GM18951 (cell line): ENCODE data around the gene PHF3.
"Not testable (repeated sequence)": the region's sequence is repeated elsewhere in the genome, so short reads cannot be mapped to it uniquely, and the experiment has no call there.

Source experiments
- POLR2A ChIP-seq: IDR thresholded peaks from 4 replicates; pipeline ENCODE4 v1.6.1; 2011; ENCODE audit warnings: mild to moderate bottlenecking; ENCODE audit not compliant: insufficient read length, insufficient read depth; ENCODE audit errors: extremely low read depth
- in situ Hi-C: fragments of 300-500 bp; cut with MboI; formaldehyde crosslinking; loops from one replicate; pipeline ENCODE4 v1.12.0; 2022; ENCODE audit warnings: low sequenced_read_pairs, mixed read lengths, inconsistent platforms; ENCODE audit not compliant: unreplicated experiment

PHF3 gene

DNA sequence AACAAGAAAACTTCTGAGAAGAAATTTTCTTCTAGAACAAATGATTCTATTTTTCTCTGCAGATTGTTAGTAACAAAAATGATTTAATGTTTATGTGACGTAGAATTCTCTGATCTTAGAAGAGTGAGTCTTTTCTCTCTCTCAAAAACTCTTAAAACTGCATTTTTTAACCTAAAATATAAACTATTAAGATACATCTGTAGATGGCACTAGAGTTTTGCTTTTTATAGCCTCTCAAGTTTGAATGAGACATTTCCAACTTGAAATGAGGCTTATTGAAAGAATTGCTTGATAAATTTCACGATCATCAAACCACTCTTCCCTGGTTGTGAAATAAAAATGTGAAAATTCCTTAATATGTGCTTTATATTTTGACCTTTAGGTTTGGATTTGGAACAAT, 53.8 kb downstream of the PHF3 start:
- in situ Hi-C loops, result no loop called here
- TF ChIP-seq POLR2A, result no peak

DNA sequence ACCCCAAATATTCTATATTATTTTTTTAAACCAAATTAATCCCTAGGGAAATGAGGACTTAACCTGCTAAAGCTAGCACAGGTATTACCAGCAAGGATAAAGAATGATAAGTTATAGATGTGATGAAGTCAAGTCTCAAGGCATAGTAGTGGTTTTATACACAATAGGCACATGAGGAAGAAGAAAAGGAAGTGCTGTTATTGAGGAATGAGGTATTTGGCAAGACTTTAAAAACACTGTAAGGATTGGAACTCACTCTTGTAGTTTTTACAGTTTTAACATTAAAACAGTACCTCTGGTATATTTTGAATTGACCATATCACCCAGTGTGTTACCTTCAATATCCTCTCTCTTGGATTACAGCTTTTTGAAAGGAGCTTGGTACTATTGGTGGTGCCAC, 54.6 kb downstream of the PHF3 start:
- no peak for TF ChIP-seq POLR2A
- in situ Hi-C loops, result no loop called here

DNA sequence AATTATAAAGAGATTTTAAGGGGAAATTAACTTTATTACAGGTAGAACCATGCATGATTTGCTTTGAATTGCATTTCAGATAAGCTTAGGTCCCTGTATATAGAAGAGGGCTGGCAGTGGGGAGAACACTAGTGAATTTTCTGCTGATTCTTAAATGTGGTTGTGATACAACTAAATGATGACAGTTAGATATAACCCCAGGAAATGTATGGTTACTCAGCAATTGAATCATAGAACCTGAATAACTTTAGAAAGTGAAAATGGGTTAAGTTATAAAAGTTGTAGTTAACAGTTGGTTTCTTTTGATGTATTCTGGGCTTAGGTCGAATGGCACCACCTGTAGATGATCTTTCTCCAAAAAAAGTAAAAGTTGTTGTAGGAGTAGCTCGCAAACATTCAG, 70.1 kb downstream of the PHF3 start:
- no peak for TF ChIP-seq POLR2A
- in situ Hi-C loops, result no loop called here

DNA sequence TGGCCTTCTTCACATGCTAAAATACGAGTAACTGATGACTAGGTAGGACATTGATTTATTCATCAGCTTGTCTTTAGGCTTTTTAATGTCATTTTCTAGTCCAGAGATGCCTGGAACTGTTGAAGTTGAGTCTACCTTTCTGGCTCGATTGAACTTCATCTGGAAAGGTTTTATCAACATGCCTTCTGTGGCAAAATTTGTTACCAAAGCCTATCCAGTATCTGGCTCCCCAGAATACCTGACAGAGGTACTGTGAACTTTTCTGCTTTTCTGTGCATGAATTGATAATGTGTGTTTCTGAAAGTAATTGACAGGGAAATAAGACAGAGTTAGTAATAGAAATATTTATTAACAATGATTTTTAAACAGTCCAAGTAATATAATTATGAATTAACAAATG, 71.0 kb downstream of the PHF3 start:
- no peak for TF ChIP-seq POLR2A
- in situ Hi-C loops, result no loop called here

DNA sequence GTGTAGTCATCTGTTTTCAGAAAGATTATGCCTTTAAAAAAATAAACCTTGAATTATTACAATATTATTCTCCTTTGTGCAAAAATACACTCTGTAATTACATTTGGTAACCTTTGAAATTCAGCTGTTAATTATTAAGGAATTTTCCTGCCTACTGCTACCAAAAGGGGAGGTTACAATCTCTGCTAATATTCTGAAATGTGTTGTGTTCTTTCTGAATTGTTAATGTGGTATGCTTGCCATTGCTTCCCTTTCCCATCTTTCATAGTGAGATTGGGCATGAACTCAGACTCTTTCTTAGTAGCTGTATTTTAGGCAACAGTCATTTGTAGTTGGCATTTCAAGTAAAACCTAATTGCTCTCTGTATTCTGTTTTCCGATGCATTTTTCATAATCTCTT, 73.0 kb downstream of the PHF3 start:
- TF ChIP-seq POLR2A, result no peak
- in situ Hi-C loops, result no loop called here

DNA sequence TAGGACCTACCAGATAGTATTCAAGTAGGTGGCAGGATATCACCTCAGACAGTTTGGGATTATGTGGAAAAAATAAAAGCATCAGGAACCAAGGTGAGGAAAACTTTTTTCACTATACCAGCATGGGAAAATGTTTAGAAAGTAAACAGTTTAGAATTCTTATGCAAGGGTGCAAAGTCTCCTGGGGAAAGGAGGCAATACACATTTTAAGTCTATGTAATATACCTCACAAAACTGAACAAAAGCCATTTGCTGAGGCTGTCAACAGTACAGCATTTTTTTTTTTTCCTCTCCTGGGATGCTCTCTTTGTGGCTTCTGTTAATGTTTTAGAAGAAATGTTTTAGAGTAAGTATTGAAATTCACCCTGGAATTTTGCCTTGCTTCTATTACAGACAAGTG, 73.5 kb downstream of the PHF3 start:
- no peak for TF ChIP-seq POLR2A
- in situ Hi-C loops, result no loop called here

DNA sequence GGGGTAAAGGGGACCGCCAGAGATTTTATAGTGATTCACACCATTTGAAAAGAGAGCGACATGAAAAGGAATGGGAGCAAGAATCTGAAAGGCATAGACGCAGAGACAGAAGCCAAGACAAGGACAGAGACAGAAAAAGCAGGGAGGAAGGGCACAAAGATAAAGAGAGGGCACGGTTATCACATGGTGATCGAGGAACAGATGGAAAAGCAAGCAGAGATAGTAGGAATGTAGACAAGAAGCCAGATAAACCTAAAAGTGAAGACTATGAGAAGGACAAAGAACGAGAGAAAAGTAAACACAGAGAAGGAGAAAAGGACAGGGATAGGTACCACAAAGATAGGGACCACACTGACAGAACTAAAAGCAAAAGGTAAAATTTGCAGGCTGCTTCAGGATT, 77.7 kb downstream of the PHF3 start:
- no peak for TF ChIP-seq POLR2A
- in situ Hi-C loops, result no loop called here

DNA sequence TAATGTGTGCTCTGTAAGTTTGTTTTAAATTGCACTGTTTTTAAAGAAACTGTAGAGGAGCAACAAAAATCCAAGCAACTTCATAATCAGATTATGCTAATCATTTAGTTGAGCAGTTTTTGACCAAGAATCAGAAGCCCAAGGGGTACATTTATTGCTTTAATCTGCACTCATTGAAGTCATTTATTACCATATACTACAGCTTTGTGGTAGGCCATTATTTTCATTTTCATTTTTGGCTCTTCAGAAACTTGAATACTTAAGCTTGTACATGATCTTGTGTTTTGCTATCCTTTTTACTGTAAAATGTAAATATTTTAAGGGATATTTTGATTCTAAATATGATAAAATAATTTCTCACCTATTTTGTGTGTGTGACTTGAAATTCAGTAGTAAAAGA, 78.5 kb downstream of the PHF3 start:
- no peak for TF ChIP-seq POLR2A
- in situ Hi-C loops, result no loop called here

DNA sequence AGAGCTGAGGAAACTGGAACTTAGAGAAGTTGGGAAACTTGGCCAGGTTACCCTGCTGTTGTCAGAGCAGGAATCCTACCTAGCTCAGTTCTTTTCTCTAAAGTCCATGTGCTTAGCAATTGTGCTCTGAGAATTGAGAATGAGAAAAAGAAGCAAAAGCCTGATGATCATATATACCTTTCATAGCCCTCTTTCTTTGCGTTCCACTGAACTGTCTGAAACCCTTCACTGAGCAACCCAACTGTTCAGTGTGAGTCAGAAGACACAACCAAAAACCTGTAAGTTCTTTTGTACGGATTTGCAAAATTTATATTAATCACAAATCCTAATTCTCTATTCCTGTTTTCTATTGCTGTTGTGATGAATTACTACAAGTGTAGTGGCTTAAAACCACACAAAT, 80.6 kb downstream of the PHF3 start:
- in situ Hi-C loops, result no loop called here
- no peak for TF ChIP-seq POLR2A

DNA sequence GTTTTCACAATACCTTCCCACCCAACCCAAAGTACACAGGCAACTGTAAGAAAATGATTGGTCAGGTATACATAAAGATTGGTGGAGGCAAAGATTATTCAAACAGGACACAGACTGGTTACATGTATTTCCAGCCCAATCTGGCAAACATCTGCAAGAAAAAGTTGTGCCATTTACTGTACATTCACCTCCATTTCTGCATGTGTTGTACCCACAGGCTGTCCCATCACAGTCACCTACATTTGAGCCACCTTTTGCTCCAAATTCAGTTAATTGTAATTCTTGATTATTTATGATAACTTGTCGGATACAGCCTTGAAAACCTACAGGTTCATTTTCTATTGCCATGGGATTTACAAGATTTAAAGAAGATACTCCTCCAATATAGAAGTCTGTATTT, 85.6 kb downstream of the PHF3 start:
- in situ Hi-C loops, result no loop called here
- TF ChIP-seq POLR2A, result no peak

DNA sequence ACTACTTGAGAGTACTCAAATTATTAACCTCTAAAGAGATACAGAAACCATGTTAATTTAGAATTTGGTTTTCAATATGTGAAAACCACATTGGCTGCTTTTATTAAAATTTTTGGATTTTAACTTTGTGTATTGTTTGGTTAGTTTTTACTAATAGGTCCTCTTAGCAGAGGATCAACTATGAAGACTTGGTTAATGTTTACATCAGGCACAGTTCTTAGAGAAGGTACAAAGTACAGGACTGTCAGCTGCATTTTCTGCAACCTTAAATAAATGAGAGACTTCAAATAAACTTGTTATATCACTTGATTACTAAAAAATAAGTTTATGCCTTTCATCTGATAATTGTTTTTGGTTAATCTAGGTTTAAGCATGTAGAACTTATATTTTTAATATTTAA, 89.1 kb downstream of the PHF3 start:
- in situ Hi-C loops, result no loop called here
- TF ChIP-seq POLR2A, result no peak

DNA sequence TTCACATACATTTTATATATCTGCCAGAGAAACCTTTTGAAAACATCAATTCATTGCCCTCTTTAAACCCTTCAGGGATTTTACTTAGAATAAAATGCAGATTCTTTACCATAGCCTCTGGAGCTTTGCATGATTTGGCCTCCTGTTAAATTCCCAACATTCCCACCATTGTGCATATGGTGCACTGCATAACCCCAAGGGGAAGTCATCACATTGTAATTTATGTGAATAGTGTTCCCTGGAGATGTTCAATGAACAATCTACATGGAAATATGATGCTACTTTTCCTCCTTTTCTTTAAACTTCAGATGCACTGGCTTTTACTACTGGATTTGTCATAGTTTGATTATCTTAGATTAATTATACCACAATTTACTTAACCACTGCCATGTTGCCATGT, 94.7 kb downstream of the PHF3 start:
- in situ Hi-C loops, result no loop called here
- TF ChIP-seq POLR2A, result no peak

DNA sequence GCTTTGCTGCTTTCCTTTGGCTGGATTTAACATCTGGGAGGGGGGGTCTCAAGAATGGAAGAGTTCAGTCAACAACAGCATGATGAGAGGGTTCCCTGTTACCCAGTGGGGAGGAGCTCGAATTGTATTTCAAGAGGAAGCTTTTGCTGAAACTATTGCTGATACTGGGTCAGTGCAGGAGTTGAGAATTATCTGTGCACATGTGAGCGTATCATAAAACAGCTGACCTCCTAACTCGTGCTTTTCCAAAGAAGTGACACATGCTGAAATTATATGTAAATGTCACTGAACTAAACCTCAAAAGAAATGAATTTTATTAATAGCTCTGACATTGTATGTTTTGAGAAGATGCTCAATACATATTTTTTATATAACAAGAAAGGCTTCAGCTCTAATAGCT, 96.3 kb downstream of the PHF3 start:
- in situ Hi-C loops, result no loop called here

DNA sequence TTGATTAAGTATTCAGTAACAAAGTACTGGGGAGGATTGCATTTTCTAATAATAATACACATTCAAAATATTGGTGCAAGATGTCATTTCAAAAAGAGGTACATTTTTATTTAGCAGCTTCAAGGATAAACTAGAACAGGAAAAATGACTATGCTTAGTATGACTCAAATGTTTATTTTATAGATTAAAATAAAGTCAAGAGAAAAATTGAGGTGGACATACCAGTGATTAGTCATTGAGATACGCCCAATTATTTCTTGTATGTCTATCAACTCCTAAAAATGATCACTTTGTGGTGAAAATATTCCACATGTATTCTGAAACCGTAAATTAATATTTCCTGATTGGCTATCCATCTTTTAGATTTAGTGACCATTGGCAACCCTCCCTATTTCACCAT, 96.7 kb downstream of the PHF3 start:
- TF ChIP-seq POLR2A, result no peak
- in situ Hi-C loops, result no loop called here

More for the DNA sequence above, 96.3 kb downstream of the PHF3 start:
- no peak for TF ChIP-seq POLR2A

DNA sequence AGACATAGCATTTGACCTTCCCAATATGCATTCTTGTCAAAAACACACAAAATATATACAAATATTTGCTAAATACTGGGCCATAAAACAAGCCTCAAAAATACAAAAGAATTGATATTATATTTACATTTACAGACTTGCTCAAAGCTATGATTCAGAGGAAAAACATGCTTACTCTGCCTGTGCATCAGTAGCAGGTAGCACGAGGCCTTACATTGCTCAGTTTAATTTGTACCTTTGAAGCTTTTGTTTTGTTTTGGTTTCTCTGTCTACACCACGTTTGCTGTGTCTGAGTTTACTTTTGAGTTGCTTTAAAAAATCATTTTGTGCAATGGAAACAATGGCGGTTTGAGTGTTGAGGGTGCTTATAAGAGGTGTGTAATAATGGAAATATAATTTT, 99.3 kb downstream of the PHF3 start:
- in situ Hi-C loops, result no loop called here
- no peak for TF ChIP-seq POLR2A

DNA sequence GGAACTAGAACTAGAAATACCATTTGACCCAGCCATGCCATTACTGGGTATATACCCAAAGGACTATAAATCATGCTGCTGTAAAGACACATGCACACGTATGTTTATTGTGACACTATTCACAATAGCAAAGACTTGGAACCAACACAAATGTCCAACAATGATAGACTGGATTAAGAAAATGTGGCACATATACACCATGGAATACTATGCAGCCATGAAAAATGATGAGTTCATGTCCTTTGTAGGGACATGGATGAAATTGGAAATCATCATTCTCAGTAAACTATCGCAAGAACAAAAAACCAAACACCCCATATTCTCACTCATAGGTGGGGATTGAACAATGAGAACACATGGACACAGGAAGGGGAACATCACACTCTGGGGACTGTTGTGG, 102.6 kb downstream of the PHF3 start:
- in situ Hi-C loops, result not testable (repeated sequence)
